BLaER1 (cell line): ENCODE measurements around the gene PFKP.

Experiments
- H3K27ac ChIP-seq: shearing (Covaris generic); formaldehyde crosslinking; 2 replicates; pipeline ENCODE4 v1.8.1; 2022
- H3K27me3 ChIP-seq: shearing (Covaris generic); formaldehyde crosslinking; 2 replicates; pipeline ENCODE4 v1.8.1; 2022
- H3K36me3 ChIP-seq: shearing (Covaris generic); formaldehyde crosslinking; 2 replicates; pipeline ENCODE4 v1.8.1; 2022
- H3K4me1 ChIP-seq: shearing (Covaris generic); formaldehyde crosslinking; 2 replicates; pipeline ENCODE4 v1.8.1; 2022
- H3K4me2 ChIP-seq: shearing (Covaris generic); formaldehyde crosslinking; 2 replicates; pipeline ENCODE4 v1.8.1; 2022
- H3K4me3 ChIP-seq: shearing (Covaris generic); formaldehyde crosslinking; 2 replicates; pipeline ENCODE4 v1.8.1; 2022
- H3K9ac ChIP-seq: shearing (Covaris generic); formaldehyde crosslinking; 2 replicates; pipeline ENCODE4 v1.8.1; 2022
- H3K9me3 ChIP-seq: shearing (Covaris generic); formaldehyde crosslinking; 2 replicates; pipeline ENCODE4 v1.8.1; 2022
- H4K20me1 ChIP-seq: shearing (Covaris generic); formaldehyde crosslinking; 2 replicates; pipeline ENCODE4 v1.8.1; 2022
- Cebpa-rat ChIP-seq: shearing (Covaris generic); IDR thresholded peaks from 2 replicates; pipeline ENCODE4 v1.8.1; 2022

PFKP gene

GRCh38 chr10:3109196-3109595 is 41.8 kb downstream of the PFKP start:
- Histone ChIP-seq H3K4me3 (no peak overlapping the region), H3K27me3 (no peaks in the 10 kb centered on the region), H3K9me3 (no peaks in the 10 kb centered on the region), H3K27ac (no peak overlapping the region), H3K4me1 (peaks cover 31% of the 10 kb centered on the region), H3K36me3 (peaks cover 92% of the 10 kb centered on the region), H3K4me2 (no peak overlapping the region), H4K20me1 (peaks cover 77% of the 10 kb centered on the region), H3K9ac (no peak overlapping the region)
- TF ChIP-seq Cebpa-rat, result no peak

DNA sequence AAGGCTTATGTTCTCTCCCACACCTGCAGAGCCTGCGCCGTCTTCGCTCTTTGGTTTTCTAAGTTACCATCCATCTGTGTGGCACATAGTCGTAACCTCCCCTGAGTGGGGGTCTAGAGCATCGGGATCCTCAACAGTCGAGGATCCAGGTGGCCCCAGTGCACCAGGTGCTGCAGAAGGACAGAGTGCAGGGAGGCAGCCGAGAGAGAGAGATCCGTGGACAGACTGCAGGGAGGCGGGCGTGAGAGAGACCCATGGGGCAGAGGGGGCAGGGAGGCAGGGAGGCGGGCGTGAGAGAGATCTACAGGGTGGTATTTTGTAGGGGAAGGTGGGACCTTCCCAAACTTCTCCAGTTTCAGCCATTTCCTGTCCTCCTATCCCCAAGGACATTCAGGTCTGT is 42.3 kb downstream of the PFKP start:
- Histone ChIP-seq H3K27ac (no peak overlapping the region), H3K9ac (no peak overlapping the region), H3K4me3 (no peak overlapping the region), H3K4me2 (no peak overlapping the region), H4K20me1 (peaks cover 75% of the 10 kb centered on the region), H3K9me3 (no peaks in the 10 kb centered on the region), H3K27me3 (no peaks in the 10 kb centered on the region), H3K36me3 (peaks cover 92% of the 10 kb centered on the region), H3K4me1 (peaks cover 31% of the 10 kb centered on the region)
- no peak for TF ChIP-seq Cebpa-rat

GRCh38 chr10:3110782-3111620 is 43.7 kb downstream of the PFKP start:
- H3K36me3 ChIP-seq, result peaks cover 92% of the 10 kb centered on the region
- peak overlapping the region; percentile 64; the same call in 1 of the 2 replicates for H3K27ac ChIP-seq
- no peak overlapping the region; the same call in 1 of the 2 replicates for H3K9ac ChIP-seq
- no peaks in the 10 kb centered on the region for H3K9me3 ChIP-seq
- H3K4me3 ChIP-seq, result no peak overlapping the region
- H3K4me2 ChIP-seq, result peak overlapping the region; percentile 60
- peaks cover 31% of the 10 kb centered on the region for H3K4me1 ChIP-seq
- no peak for TF ChIP-seq Cebpa-rat
- H3K27me3 ChIP-seq, result no peaks in the 10 kb centered on the region
- H4K20me1 ChIP-seq, result peaks cover 65% of the 10 kb centered on the region

GRCh38 chr10:3111621-3112163 is 44.3 kb downstream of the PFKP start:
- TF ChIP-seq Cebpa-rat, result no peak
- Histone ChIP-seq H3K36me3 (peaks cover 97% of the 10 kb centered on the region), H3K4me1 (peaks cover 31% of the 10 kb centered on the region)

DNA sequence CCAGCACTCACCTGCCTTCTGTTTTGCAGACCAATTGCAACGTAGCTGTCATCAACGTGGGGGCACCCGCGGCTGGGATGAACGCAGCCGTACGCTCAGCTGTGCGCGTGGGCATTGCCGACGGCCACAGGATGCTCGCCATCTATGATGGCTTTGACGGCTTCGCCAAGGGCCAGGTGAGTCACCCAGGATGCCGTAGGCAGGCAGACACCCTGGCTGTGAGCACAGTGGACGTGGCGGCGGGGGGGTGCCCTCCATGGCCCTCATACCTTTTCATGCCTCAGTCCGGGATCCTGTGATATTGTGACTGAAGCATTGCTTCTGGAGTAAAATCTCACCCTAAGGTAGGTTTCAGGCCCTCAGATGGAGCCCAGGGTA is 46.0 kb downstream of the PFKP start:
- Histone ChIP-seq H3K4me1 (peaks cover 31% of the 10 kb centered on the region), H3K27ac (no peak overlapping the region), H4K20me1 (peaks cover 70% of the 10 kb centered on the region), H3K27me3 (no peaks in the 10 kb centered on the region), H3K4me3 (no peak overlapping the region), H3K9me3 (no peaks in the 10 kb centered on the region), H3K4me2 (no peak overlapping the region), H3K9ac (no peak overlapping the region), H3K36me3 (peaks cover 99% of the 10 kb centered on the region)
- no peak for TF ChIP-seq Cebpa-rat

More at GRCh38 chr10:3111621-3112163, 44.3 kb downstream of the PFKP start:
- H3K4me2 ChIP-seq, result peak overlapping the region; percentile 60
- peak overlapping the region; percentile 19; the same call in 1 of the 2 replicates for H3K9ac ChIP-seq
- no peak overlapping the region for H3K4me3 ChIP-seq
- H3K27me3 ChIP-seq, result no peaks in the 10 kb centered on the region
- peak overlapping the region; percentile 64 for H3K27ac ChIP-seq
- no peaks in the 10 kb centered on the region for H3K9me3 ChIP-seq
- H4K20me1 ChIP-seq, result peaks cover 70% of the 10 kb centered on the region

GRCh38 chr10:3115685-3116084 is 48.3 kb downstream of the PFKP start:
- no peaks in the 10 kb centered on the region for H3K27me3 ChIP-seq
- peaks cover 14% of the 10 kb centered on the region for H3K4me1 ChIP-seq
- no peak for TF ChIP-seq Cebpa-rat
- no peak overlapping the region for H3K27ac ChIP-seq
- H3K4me3 ChIP-seq, result no peak overlapping the region
- no peak overlapping the region for H3K4me2 ChIP-seq
- H3K36me3 ChIP-seq, result peaks cover 100% of the 10 kb centered on the region
- H4K20me1 ChIP-seq, result peaks cover 73% of the 10 kb centered on the region
- no peaks in the 10 kb centered on the region for H3K9me3 ChIP-seq
- H3K9ac ChIP-seq, result no peak overlapping the region

DNA sequence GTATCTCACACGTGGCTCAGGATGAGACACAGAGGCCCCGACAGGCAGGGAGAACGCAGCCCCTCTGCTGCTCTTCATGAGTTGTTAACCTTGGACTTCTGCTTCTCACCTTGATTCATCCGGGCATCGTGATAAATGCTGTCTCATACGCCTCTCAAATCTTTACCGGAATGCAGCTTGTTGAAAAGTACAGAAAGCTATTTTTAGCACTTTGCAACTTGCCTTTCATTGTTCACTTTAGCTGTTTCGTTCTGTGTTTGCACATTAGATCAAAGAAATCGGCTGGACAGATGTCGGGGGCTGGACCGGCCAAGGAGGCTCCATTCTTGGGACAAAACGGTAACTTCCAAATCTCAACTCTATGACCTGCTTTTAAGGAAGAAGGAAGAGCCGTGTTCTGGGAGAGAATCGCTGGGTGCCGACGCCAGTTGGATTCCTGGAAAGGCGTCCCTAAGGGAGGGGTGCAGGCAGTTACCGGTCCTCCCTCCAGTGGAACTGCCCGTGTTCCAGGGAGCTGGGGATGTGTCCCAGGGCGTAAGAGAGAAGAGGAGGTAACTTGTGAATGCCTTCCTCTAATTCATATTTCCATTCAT is 49.3 kb downstream of the PFKP start:
- Histone ChIP-seq H3K27me3 (no peaks in the 10 kb centered on the region), H3K9me3 (no peaks in the 10 kb centered on the region), H3K9ac (no peak overlapping the region), H3K4me3 (no peak overlapping the region), H3K27ac (no peak overlapping the region), H3K4me2 (no peak overlapping the region), H4K20me1 (peaks cover 73% of the 10 kb centered on the region), H3K36me3 (peaks cover 99% of the 10 kb centered on the region), H3K4me1 (peaks cover 4% of the 10 kb centered on the region)
- TF ChIP-seq Cebpa-rat, result no peak

GRCh38 chr10:3117486-3117885 is 50.1 kb downstream of the PFKP start:
- Histone ChIP-seq H3K27ac (no peak overlapping the region), H3K9me3 (no peaks in the 10 kb centered on the region), H3K36me3 (peaks cover 99% of the 10 kb centered on the region), H3K9ac (no peak overlapping the region), H4K20me1 (peaks cover 74% of the 10 kb centered on the region), H3K4me2 (no peak overlapping the region), H3K4me1 (no peaks in the 10 kb centered on the region), H3K27me3 (no peaks in the 10 kb centered on the region), H3K4me3 (no peak overlapping the region)
- TF ChIP-seq Cebpa-rat, result no peak

GRCh38 chr10:3118641-3119091 is 51.3 kb downstream of the PFKP start:
- Histone ChIP-seq H3K4me1 (no peaks in the 10 kb centered on the region), H3K9ac (no peak overlapping the region), H3K4me2 (no peak overlapping the region), H3K4me3 (no peak overlapping the region), H3K27me3 (no peaks in the 10 kb centered on the region), H3K9me3 (no peaks in the 10 kb centered on the region), H3K27ac (no peak overlapping the region), H4K20me1 (peaks cover 76% of the 10 kb centered on the region), H3K36me3 (peaks cover 99% of the 10 kb centered on the region)
- no peak for TF ChIP-seq Cebpa-rat
